Astrocyte (in vitro differentiated cells and primary cell): ENCODE results near the gene CHST3.

Experiments used
- CTCF ChIP-seq: IDR thresholded peaks from 2 replicates; pipeline ENCODE4 v1.5.1; 2011; ENCODE audit warnings: low read depth, mild to moderate bottlenecking, inconsistent platforms, low read length, moderate library complexity; ENCODE audit not compliant: insufficient read depth
- EZH2 ChIP-seq: IDR thresholded peaks from 2 replicates; pipeline ENCODE4 v1.6.1; 2012; ENCODE audit warnings: mild to moderate bottlenecking, low read length, inconsistent platforms; ENCODE audit not compliant: insufficient read depth

DNA sequence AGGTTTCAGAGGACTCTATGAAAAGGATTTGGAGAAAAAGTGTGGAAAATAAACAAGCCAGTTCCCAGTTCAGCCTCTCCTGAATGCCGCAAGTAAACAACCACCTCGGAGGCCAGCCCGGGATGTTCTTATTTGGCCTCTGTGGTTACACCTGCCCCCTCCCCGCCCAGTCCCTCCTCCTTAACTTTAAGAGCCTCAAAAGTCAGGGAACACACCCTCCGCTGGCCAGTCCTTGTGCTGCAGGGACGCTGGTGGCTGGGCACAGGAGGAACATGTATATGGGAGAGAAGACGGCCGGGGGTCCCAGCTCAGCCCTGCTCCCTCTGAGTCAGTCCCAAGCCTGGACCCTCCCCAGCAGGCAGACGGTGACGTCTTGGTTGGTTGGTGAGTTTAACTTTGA is 6.1 kb downstream of the CHST3 start:
- TF ChIP-seq CTCF, result no peak
- TF ChIP-seq EZH2, result no peak
